ENCODE data around the gene JPH3.

JPH3 gene

GRCh38 chr16:87733190-87733589 lies 130.9 kb downstream of the JPH3 start:
- no peak for DNase-seq (ENCODE audit: low read depth)
- TF ChIP-seq, protein P1, sequence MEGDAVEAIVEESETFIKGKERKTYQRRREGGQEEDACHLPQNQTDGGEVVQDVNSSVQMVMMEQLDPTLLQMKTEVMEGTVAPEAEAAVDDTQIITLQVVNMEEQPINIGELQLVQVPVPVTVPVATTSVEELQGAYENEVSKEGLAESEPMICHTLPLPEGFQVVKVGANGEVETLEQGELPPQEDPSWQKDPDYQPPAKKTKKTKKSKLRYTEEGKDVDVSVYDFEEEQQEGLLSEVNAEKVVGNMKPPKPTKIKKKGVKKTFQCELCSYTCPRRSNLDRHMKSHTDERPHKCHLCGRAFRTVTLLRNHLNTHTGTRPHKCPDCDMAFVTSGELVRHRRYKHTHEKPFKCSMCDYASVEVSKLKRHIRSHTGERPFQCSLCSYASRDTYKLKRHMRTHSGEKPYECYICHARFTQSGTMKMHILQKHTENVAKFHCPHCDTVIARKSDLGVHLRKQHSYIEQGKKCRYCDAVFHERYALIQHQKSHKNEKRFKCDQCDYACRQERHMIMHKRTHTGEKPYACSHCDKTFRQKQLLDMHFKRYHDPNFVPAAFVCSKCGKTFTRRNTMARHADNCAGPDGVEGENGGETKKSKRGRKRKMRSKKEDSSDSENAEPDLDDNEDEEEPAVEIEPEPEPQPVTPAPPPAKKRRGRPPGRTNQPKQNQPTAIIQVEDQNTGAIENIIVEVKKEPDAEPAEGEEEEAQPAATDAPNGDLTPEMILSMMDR (IDR thresholded peaks at IDR 0.05; ENCODE audit: low read length, missing control alignments): no peak
- H3K4me3 ChIP-seq (replicated peaks; ENCODE audit: low read depth, low read length): no peak overlapping the region

DNA sequence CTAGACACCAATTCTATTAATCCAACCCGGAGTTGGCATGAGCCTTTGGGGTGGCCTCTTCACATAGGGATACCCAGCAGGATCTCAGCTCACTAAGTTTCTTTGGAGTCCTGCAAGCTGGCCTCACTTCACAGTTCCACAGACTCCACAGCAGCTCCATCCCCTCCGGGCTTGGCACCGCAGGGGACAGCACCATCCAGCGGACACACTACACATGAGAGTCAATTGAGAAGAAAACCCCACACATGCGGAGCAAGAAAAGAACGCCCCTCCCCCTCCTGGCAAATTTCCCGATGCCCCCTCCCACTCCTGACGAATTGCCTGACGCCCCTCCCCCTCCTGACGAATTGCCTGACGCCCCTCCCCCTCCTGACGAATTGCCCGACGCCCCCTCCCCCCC lies 132.3 kb downstream of the JPH3 start:
- TF ChIP-seq, protein P1 (IDR thresholded peaks at IDR 0.05; ENCODE audit: low read length, missing control alignments): no peak
- no peak for DNase-seq (ENCODE audit: low read depth)

GRCh38 chr16:87735270-87736007 lies 133.1 kb downstream of the JPH3 start:
- TF ChIP-seq, protein P1 (IDR thresholded peaks at IDR 0.05; ENCODE audit: low read length, missing control alignments): no peak
- DNase-seq (ENCODE audit: low read depth): no peak
- H3K4me3 ChIP-seq (replicated peaks; ENCODE audit: low read depth, low read length): no peak overlapping the region

More for the DNA sequence above, 132.3 kb downstream of the JPH3 start:
- no peak overlapping the region for H3K4me3 ChIP-seq (replicated peaks; ENCODE audit: low read depth, low read length)

DNA sequence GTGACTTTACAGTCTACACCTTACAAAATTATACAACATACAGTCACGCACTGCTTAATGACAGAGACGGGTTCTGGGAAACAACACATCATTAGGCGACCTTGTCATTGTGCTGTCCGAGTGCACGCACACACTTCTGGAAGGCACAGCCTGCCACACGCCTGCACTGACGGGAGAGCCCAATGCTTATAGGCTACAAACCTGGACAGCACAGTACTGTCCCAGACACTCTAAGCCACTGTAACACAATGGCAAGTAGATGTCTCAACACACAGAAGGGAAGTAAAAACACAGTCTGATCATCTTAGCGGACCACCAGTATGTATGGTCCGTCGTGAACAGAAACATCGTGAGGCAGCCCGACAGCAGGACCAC lies 133.7 kb downstream of the JPH3 start:
- TF ChIP-seq, protein P1 (IDR thresholded peaks at IDR 0.05; ENCODE audit: low read length, missing control alignments): no peak
- no peak for DNase-seq (ENCODE audit: low read depth)
- no peak overlapping the region for H3K4me3 ChIP-seq (replicated peaks; ENCODE audit: low read depth, low read length)

DNA sequence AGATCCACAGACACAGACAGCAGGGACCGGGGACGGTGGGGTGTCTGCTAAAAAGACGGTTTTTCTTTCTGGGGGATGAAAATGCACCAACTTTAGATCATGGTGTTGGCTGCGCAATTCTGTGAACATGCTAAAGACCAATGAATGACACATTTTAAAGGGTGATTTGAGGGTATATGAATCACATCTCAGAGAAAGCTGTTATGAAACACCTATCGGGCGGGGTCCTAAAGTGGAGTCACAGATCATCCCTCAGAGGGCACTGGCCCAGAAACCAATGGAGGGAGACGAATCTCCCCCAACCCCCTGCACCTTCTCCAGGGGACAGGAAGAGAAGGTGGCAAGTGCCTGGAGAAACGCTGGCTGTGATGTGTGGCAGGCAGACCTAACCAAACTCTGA lies 137.5 kb downstream of the JPH3 start:
- TF ChIP-seq, protein P1 (IDR thresholded peaks at IDR 0.05; ENCODE audit: low read length, missing control alignments): no peak
- H3K4me3 ChIP-seq (replicated peaks; ENCODE audit: low read depth, low read length): no peak overlapping the region
- DNase-seq (ENCODE audit: low read depth): no peak

DNA sequence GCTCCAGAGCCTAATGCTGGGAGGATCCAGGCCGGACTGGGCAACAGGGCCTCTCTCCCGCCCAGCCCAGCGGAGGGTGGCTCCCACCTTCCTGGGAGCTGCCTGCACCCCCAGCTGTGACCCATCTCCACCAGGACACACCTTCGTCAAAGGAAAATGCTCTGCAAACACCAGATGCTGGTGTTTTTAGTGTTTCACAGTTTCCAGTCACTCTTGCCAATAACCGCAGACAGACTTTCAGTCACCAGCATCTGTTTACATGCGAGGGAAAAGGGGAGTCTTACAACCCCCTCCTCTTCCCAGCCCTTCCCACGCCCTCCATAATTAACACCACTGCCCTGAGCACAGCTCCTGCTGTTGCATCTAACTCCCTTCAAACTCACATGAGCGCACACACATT lies 138.1 kb downstream of the JPH3 start:
- H3K4me3 ChIP-seq (replicated peaks; ENCODE audit: low read depth, low read length): no peak overlapping the region
- TF ChIP-seq, protein P1 (IDR thresholded peaks at IDR 0.05; ENCODE audit: low read length, missing control alignments): no peak
- DNase-seq (ENCODE audit: low read depth): no peak

DNA sequence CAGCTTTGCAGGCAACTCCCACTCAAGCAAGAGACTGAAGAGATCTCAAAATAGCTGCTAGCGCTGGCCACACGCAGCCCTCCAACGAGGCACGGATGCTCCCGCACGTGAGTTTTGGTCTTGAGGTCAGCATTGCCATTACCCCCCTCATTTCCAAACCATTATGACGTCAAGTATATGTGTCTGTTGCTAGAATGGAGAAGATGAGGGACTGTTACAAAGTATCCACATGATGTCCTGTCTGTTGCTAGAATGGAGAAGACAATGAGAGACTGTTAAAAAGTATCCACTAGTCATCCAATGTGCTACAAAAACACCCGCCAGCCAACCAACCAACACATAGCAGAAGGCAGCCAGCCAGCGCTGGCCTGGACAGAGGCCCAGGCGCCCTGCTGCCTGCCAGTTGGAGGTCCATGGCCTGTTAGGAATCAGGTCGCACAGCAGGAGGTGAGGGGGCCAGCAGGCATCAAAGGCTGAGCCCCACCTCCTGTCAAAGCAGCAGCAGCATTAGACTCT lies 138.7 kb downstream of the JPH3 start:
- TF ChIP-seq, protein P1 (IDR thresholded peaks at IDR 0.05; ENCODE audit: low read length, missing control alignments): no peak
- DNase-seq (ENCODE audit: low read depth): no peak
- H3K4me3 ChIP-seq (replicated peaks; ENCODE audit: low read depth, low read length): no peak overlapping the region

Data from fibroblast of pulmonary artery (primary cell).